ENCODE measurements around the gene CFAP61.

CFAP61 gene

GRCh38 chr20:20255099-20255498 is 202.8 kb downstream of the CFAP61 start:
- Histone ChIP-seq H3K4me1 (ENCODE audit: control insufficient read depth, insufficient read depth, low read length) (no peaks in the 10 kb centered on the region), H3K9me3 (ENCODE audit: control insufficient read depth, insufficient read depth, low read length) (no peaks in the 10 kb centered on the region), H3K27ac (ENCODE audit: low read depth, low read length) (no peak overlapping the region), H3K9ac (ENCODE audit: low read depth, low read length) (no peak overlapping the region), H3K4me3 (ENCODE audit: low read depth, low read length) (no peak overlapping the region), H3K36me3 (ENCODE audit: control insufficient read depth, insufficient read depth, low read length) (no peaks in the 10 kb centered on the region), H3K27me3 (ENCODE audit: control insufficient read depth, insufficient read depth, low read length) (no peaks in the 10 kb centered on the region)

GRCh38 chr20:20259533-20259932 is 207.2 kb downstream of the CFAP61 start:
- Histone ChIP-seq H3K9ac (ENCODE audit: low read depth, low read length) (no peak overlapping the region), H3K4me1 (ENCODE audit: control insufficient read depth, insufficient read depth, low read length) (no peaks in the 10 kb centered on the region), H3K27me3 (ENCODE audit: control insufficient read depth, insufficient read depth, low read length) (no peaks in the 10 kb centered on the region), H3K9me3 (ENCODE audit: control insufficient read depth, insufficient read depth, low read length) (no peaks in the 10 kb centered on the region), H3K27ac (ENCODE audit: low read depth, low read length) (no peak overlapping the region), H3K4me3 (ENCODE audit: low read depth, low read length) (no peak overlapping the region), H3K36me3 (ENCODE audit: control insufficient read depth, insufficient read depth, low read length) (no peaks in the 10 kb centered on the region)

GRCh38 chr20:20261159-20261558 is 208.8 kb downstream of the CFAP61 start:
- Histone ChIP-seq H3K9ac (ENCODE audit: low read depth, low read length) (no peak overlapping the region), H3K36me3 (ENCODE audit: control insufficient read depth, insufficient read depth, low read length) (no peaks in the 10 kb centered on the region), H3K27ac (ENCODE audit: low read depth, low read length) (no peak overlapping the region), H3K4me3 (ENCODE audit: low read depth, low read length) (no peak overlapping the region), H3K9me3 (ENCODE audit: control insufficient read depth, insufficient read depth, low read length) (no peaks in the 10 kb centered on the region), H3K27me3 (ENCODE audit: control insufficient read depth, insufficient read depth, low read length) (no peaks in the 10 kb centered on the region), H3K4me1 (ENCODE audit: control insufficient read depth, insufficient read depth, low read length) (no peaks in the 10 kb centered on the region)

DNA sequence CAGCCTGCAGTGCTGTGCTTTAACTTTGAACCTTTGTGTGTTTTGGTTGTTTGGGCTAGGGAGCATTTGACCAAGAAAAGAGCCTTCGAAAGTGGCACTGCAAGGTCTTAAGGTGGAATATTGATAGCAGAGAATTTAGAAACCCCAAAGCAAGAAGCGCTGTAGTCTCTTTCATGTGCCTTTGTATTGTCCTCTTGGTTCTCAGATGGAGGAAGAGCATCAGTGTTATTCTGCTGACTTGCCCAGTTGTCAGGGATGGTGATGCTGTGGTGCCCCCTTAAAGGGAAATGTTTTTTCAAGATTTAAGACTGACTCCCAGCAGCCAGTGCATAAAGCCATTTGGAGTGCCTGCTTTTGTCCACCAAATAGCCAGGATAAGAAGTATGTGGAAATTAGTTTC is 212.9 kb downstream of the CFAP61 start:
- Histone ChIP-seq H3K27ac (ENCODE audit: low read depth, low read length) (no peak overlapping the region), H3K4me3 (ENCODE audit: low read depth, low read length) (no peak overlapping the region), H3K4me1 (ENCODE audit: control insufficient read depth, insufficient read depth, low read length) (0 out of 2 replicates have a peak, but pooled peaks cover 3% of the 10 kb centered on the region), H3K9me3 (ENCODE audit: control insufficient read depth, insufficient read depth, low read length) (no peaks in the 10 kb centered on the region), H3K9ac (ENCODE audit: low read depth, low read length) (no peak overlapping the region), H3K27me3 (ENCODE audit: control insufficient read depth, insufficient read depth, low read length) (no peaks in the 10 kb centered on the region), H3K36me3 (ENCODE audit: control insufficient read depth, insufficient read depth, low read length) (no peaks in the 10 kb centered on the region)

DNA sequence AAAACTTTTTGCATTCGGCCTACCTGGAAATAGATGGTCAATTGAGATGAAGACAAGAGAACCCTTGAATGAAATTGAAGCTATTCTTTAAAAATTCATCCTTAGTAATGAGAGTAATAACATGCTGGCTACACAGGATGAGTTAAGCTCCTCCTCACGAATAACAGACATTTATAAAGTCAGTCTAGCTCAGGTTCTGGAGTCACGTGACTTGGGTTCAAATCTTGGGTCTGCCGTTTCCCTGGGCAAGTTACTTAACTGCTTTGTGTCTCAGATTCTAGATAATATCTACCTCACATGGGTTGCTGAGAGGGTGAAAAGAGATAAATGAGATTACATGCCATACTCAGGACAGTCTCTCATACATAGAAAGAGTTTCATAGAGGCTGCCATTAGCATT is 214.2 kb downstream of the CFAP61 start:
- Histone ChIP-seq H3K27me3 (ENCODE audit: control insufficient read depth, insufficient read depth, low read length) (no peaks in the 10 kb centered on the region), H3K4me1 (ENCODE audit: control insufficient read depth, insufficient read depth, low read length) (0 out of 2 replicates have a peak, but pooled peaks cover 3% of the 10 kb centered on the region), H3K9ac (ENCODE audit: low read depth, low read length) (no peak overlapping the region), H3K9me3 (ENCODE audit: control insufficient read depth, insufficient read depth, low read length) (no peaks in the 10 kb centered on the region), H3K27ac (ENCODE audit: low read depth, low read length) (no peak overlapping the region), H3K4me3 (ENCODE audit: low read depth, low read length) (no peak overlapping the region), H3K36me3 (ENCODE audit: control insufficient read depth, insufficient read depth, low read length) (no peaks in the 10 kb centered on the region)

DNA sequence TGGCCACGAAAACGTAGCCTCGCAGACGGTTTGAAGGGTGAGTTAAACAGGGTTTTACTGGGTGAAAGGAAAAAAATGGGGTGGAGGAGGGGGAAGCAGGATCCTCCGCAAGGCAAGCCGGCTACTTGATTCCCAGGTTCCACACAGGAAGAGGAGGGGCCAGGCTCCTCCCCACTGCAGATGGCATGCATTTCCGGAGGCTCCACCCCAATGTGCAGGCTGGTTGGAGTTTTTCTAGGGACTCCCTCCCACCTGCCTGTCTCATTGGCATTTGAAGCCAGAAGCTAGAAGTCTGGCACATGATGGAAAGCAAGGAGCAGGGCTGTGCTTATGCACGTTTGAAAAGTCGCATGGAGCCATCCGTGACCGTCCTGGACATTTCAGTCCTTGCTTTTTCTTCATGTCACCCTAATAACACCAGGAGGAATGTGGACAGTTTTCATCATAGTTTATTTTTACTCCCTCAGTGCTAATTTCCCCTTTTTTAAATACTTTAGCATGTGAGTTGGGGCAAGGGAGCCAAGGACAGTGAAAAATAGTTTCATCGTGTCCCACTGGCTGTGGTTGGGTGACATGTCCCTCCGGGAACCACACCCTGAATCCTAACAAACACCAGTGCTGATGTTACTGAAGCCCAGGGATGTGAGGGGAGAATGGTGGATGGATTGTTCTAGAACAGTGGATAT is 215.5 kb downstream of the CFAP61 start:
- H3K9ac ChIP-seq (ENCODE audit: low read depth, low read length) = no peak overlapping the region
- no peaks in the 10 kb centered on the region for H3K27me3 ChIP-seq (ENCODE audit: control insufficient read depth, insufficient read depth, low read length)
- H3K4me3 ChIP-seq (ENCODE audit: low read depth, low read length) = no peak overlapping the region
- no peak overlapping the region for H3K27ac ChIP-seq (ENCODE audit: low read depth, low read length)
- no peaks in the 10 kb centered on the region for H3K9me3 ChIP-seq (ENCODE audit: control insufficient read depth, insufficient read depth, low read length)
- H3K4me1 ChIP-seq (ENCODE audit: control insufficient read depth, insufficient read depth, low read length) = 0 out of 2 replicates have a peak, but pooled peaks cover 3% of the 10 kb centered on the region
- no peaks in the 10 kb centered on the region for H3K36me3 ChIP-seq (ENCODE audit: control insufficient read depth, insufficient read depth, low read length)

DNA sequence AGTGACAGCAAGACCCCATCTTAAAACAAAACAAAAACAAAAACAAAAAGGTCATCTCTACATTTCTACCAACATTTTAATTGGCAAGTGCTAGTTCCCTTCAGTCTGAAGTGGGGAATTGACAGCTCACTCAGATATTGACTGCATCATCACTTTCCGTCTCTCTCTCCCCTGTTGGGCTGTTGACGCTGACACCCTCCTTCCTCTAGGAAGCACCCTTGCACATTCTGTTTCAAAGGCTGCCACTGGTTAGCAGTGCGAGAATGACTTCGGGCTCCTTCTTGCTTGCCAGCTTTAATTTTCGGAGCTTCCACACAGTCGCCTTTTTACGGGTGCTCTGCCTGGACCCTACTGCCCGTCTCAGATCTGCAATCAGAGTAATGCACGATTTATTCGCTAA is 218.9 kb downstream of the CFAP61 start:
- Histone ChIP-seq H3K9me3 (ENCODE audit: control insufficient read depth, insufficient read depth, low read length) (no peaks in the 10 kb centered on the region), H3K36me3 (ENCODE audit: control insufficient read depth, insufficient read depth, low read length) (no peaks in the 10 kb centered on the region), H3K4me1 (ENCODE audit: control insufficient read depth, insufficient read depth, low read length) (0 out of 2 replicates have a peak, but pooled peaks cover 3% of the 10 kb centered on the region), H3K9ac (ENCODE audit: low read depth, low read length) (no peak overlapping the region), H3K4me3 (ENCODE audit: low read depth, low read length) (no peak overlapping the region), H3K27me3 (ENCODE audit: control insufficient read depth, insufficient read depth, low read length) (no peaks in the 10 kb centered on the region), H3K27ac (ENCODE audit: low read depth, low read length) (no peak overlapping the region)

DNA sequence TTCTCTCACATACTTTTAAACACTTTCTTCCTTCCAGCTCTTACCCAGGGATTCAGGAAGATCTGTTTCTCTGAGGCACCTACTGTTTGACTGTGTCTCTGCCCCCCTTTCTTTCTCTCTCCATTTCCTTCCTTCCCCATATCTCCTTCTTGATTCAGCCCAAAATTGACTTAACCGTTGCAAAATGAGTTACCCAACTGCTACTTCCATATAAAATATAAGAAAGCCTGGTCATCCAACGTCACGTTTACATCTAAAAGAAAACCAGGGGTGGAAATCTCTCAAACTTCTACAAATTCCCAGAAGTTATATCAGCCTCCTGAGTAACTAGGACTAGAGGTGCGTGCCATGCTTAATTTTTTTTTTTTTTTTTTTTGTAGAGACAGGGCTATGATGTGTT is 220.4 kb downstream of the CFAP61 start:
- H3K36me3 ChIP-seq (ENCODE audit: control insufficient read depth, insufficient read depth, low read length) = no peaks in the 10 kb centered on the region

DNA sequence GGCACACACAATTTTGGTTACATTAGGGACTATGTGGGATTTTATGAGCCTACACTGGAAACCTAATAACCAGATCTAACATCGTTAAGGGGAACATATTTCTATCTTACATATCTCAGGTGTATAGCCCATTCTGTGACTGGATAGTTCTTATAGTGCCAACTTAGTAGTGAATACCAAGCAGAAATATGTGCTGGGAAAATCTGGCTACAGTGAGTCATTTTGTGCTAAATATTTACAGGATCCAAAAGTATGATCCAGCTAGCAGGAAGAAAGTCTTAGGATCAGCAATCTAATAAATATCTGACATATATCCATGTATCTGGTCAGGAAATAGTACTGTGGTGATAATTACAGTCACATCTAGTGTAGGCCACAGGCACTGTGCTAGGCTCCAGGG is 221.0 kb downstream of the CFAP61 start:
- no peaks in the 10 kb centered on the region for H3K9me3 ChIP-seq (ENCODE audit: control insufficient read depth, insufficient read depth, low read length)
- no peak overlapping the region for H3K9ac ChIP-seq (ENCODE audit: low read depth, low read length)
- H3K36me3 ChIP-seq (ENCODE audit: control insufficient read depth, insufficient read depth, low read length) = no peaks in the 10 kb centered on the region
- H3K4me3 ChIP-seq (ENCODE audit: low read depth, low read length) = no peak overlapping the region
- H3K4me1 ChIP-seq (ENCODE audit: control insufficient read depth, insufficient read depth, low read length) = no peaks in the 10 kb centered on the region
- no peak overlapping the region for H3K27ac ChIP-seq (ENCODE audit: low read depth, low read length)
- no peaks in the 10 kb centered on the region for H3K27me3 ChIP-seq (ENCODE audit: control insufficient read depth, insufficient read depth, low read length)

More for the DNA sequence above, 220.4 kb downstream of the CFAP61 start:
- no peaks in the 10 kb centered on the region for H3K9me3 ChIP-seq (ENCODE audit: control insufficient read depth, insufficient read depth, low read length)
- no peaks in the 10 kb centered on the region for H3K27me3 ChIP-seq (ENCODE audit: control insufficient read depth, insufficient read depth, low read length)
- H3K27ac ChIP-seq (ENCODE audit: low read depth, low read length) = no peak overlapping the region
- H3K4me1 ChIP-seq (ENCODE audit: control insufficient read depth, insufficient read depth, low read length) = no peaks in the 10 kb centered on the region
- H3K9ac ChIP-seq (ENCODE audit: low read depth, low read length) = no peak overlapping the region
- H3K4me3 ChIP-seq (ENCODE audit: low read depth, low read length) = no peak overlapping the region

DNA sequence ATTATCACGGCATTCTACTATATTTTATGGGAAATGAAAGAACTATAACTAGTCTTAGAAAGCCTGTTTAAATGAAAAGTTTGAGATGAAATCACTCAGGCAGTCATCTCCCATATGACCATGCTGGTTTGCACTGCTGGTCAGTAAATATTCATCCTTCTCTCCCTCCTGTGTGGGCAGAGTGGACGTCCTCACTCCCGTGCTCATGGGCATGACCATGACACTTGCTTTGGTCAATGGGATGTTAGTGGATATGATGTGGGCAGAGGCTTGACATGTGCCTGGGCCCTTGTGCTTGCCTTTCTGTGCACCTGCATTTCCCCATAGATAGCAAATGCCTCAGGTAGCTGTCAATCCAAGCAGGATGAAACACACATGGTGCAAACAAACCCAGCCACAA is 222.5 kb downstream of the CFAP61 start:
- H3K9me3 ChIP-seq (ENCODE audit: control insufficient read depth, insufficient read depth, low read length) = no peaks in the 10 kb centered on the region
- H3K27me3 ChIP-seq (ENCODE audit: control insufficient read depth, insufficient read depth, low read length) = no peaks in the 10 kb centered on the region
- no peaks in the 10 kb centered on the region for H3K4me1 ChIP-seq (ENCODE audit: control insufficient read depth, insufficient read depth, low read length)
- H3K4me3 ChIP-seq (ENCODE audit: low read depth, low read length) = no peak overlapping the region
- H3K36me3 ChIP-seq (ENCODE audit: control insufficient read depth, insufficient read depth, low read length) = no peaks in the 10 kb centered on the region
- H3K27ac ChIP-seq (ENCODE audit: low read depth, low read length) = no peak overlapping the region
- no peak overlapping the region for H3K9ac ChIP-seq (ENCODE audit: low read depth, low read length)

- no peak overlapping the region for H3K27ac ChIP-seq (ENCODE audit: low read depth, low read length)
- H3K9ac ChIP-seq (ENCODE audit: low read depth, low read length) = no peak overlapping the region
- no peaks in the 10 kb centered on the region for H3K9me3 ChIP-seq (ENCODE audit: control insufficient read depth, insufficient read depth, low read length)
- no peaks in the 10 kb centered on the region for H3K4me1 ChIP-seq (ENCODE audit: control insufficient read depth, insufficient read depth, low read length)
- H3K27me3 ChIP-seq (ENCODE audit: control insufficient read depth, insufficient read depth, low read length) = no peaks in the 10 kb centered on the region
- H3K4me3 ChIP-seq (ENCODE audit: low read depth, low read length) = no peak overlapping the region
- H3K36me3 ChIP-seq (ENCODE audit: control insufficient read depth, insufficient read depth, low read length) = no peaks in the 10 kb centered on the region
Measured at GRCh38 chr20:20275636-20276035, 223.3 kb downstream of the CFAP61 start.

Data from HUES48 (cell line).